Large intestine (tissue), 3 donors: ENCODE measurements around the gene CDON. TPM values are rescaled to one million over a fixed set of nuclear protein-coding genes. Genes with fewer than 3 reads are reported as not detected.

Source experiments
- DNase-seq, 2 donors: peaks; one replicate each; pipeline versions ENCODE4 v3.0.0 to v3.0.0-alpha.2; 2013
- H3K27ac ChIP-seq: one replicate; pipeline ENCODE4 v1.5.1; 2013; ENCODE audit warnings: low read length
- H3K27me3 ChIP-seq: 2 replicates; pipeline ENCODE4 v1.6.1; 2013; ENCODE audit warnings: low read length; ENCODE audit not compliant: control insufficient read depth, insufficient read depth
- H3K36me3 ChIP-seq: 2 replicates; pipeline ENCODE4 v1.6.1; 2013; ENCODE audit warnings: low read length; ENCODE audit not compliant: control insufficient read depth, insufficient read depth
- H3K4me1 ChIP-seq: one replicate; pipeline ENCODE4 v1.6.1; 2013; ENCODE audit warnings: low read length; ENCODE audit not compliant: control insufficient read depth, insufficient read depth
- H3K4me3 ChIP-seq: one replicate; pipeline ENCODE4 v1.5.1; 2013; ENCODE audit warnings: low read length
- H3K9me3 ChIP-seq: one replicate; pipeline ENCODE4 v1.6.1; 2013; ENCODE audit warnings: mild to moderate bottlenecking, low read depth, low read length, moderate library complexity; ENCODE audit not compliant: control insufficient read depth
- WGBS: methylation state at CpG from one replicate; pipeline ENCODE4 v1.1.5; 2013; ENCODE audit warnings: low lambda C conversion rate; ENCODE audit not compliant: insufficient coverage; 5-methylcytosine and 5-hydroxymethylcytosine counted together
- polyA plus RNA-seq: library from polyadenylated mRNA; unstranded; fragments of 120-200 nt; gene quantifications from one replicate; pipeline ENCODE4 v1.2.1, GENCODE V29; 2013

CDON gene
- polyA plus RNA-seq, 1 donor: 22.8 TPM

DNA sequence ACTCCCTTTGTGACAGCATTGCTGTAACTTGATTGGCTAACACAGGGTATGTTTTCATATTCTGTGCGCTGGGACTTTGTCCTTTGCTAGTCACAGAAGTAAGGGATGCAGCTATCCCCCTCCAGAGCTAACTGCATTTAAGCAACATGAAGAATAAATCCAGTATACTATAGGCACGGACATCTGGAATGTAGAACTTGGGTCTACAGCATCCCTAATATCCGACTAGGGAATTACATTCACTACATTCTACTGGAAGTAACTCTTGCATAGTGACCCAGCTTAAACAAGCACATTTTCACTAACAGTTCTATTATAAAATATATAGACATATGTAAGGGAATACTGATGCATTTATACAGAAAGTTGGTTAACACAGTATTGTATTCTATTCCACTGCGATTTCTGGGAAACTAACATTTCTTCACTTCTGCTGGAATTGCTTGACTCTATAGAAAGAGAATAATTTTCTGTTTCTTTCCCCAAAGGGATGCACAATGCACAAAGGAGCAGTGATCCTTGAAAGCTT lies 103.7 kb downstream of the CDON start:
- no peaks in the 10 kb centered on the region for H3K27me3 ChIP-seq
- H3K36me3 ChIP-seq: peaks cover 33% of the 10 kb centered on the region
- no peak overlapping the region for H3K4me3 ChIP-seq
- no peaks in the 10 kb centered on the region for H3K4me1 ChIP-seq
- no peaks in the 10 kb centered on the region for H3K9me3 ChIP-seq
- WGBS: 100% methylated on average over 1 of the region's 4 CpGs
- no peak for DNase-seq
- H3K27ac ChIP-seq: no peak overlapping the region

GRCh38 chr11:125957618-125958332 lies 104.9 kb downstream of the CDON start:
- no peak overlapping the region for H3K4me3 ChIP-seq
- H3K4me1 ChIP-seq: no peaks in the 10 kb centered on the region
- peaks cover 33% of the 10 kb centered on the region for H3K36me3 ChIP-seq
- H3K27ac ChIP-seq: no peak overlapping the region
- no peaks in the 10 kb centered on the region for H3K9me3 ChIP-seq
- H3K27me3 ChIP-seq: no peaks in the 10 kb centered on the region
- DNase-seq: no peak
- WGBS: 90% methylated on average over 2 of the region's 14 CpGs

GRCh38 chr11:125956391-125957134 lies 106.1 kb downstream of the CDON start:
- WGBS: 97% methylated on average over 6 of the region's 22 CpGs
- no peaks in the 10 kb centered on the region for H3K4me1 ChIP-seq
- no peak for DNase-seq
- H3K9me3 ChIP-seq: no peaks in the 10 kb centered on the region
- no peak overlapping the region for H3K4me3 ChIP-seq
- H3K27ac ChIP-seq: no peak overlapping the region
- H3K27me3 ChIP-seq: no peaks in the 10 kb centered on the region
- peaks cover 28% of the 10 kb centered on the region for H3K36me3 ChIP-seq

DNA sequence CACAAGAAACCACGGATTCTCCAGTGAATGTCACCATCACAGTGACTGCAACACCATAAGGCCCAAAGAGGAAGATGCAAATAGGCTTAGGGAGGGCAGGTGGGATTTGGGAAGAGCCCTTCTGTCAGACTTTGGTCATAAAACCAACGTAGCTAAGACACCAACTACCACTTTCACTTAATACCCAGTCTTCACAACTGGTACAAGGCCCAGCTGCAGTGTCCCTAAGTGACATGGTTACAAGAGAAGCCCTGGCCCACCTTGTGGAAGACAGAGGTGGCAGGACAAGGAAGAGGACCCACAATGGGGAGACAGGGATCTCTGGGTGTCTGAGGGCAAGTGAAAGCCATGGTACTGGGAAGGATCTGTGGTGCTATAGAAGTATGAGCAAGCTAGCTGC lies 106.8 kb downstream of the CDON start:
- H3K36me3 ChIP-seq: peaks cover 23% of the 10 kb centered on the region
- no peak overlapping the region for H3K27ac ChIP-seq
- no peak for DNase-seq
- no peak overlapping the region for H3K4me3 ChIP-seq
- no peaks in the 10 kb centered on the region for H3K4me1 ChIP-seq
- no peaks in the 10 kb centered on the region for H3K27me3 ChIP-seq
- WGBS: no CpG with 5 or more reads among the region's 2 CpGs
- H3K9me3 ChIP-seq: no peaks in the 10 kb centered on the region

DNA sequence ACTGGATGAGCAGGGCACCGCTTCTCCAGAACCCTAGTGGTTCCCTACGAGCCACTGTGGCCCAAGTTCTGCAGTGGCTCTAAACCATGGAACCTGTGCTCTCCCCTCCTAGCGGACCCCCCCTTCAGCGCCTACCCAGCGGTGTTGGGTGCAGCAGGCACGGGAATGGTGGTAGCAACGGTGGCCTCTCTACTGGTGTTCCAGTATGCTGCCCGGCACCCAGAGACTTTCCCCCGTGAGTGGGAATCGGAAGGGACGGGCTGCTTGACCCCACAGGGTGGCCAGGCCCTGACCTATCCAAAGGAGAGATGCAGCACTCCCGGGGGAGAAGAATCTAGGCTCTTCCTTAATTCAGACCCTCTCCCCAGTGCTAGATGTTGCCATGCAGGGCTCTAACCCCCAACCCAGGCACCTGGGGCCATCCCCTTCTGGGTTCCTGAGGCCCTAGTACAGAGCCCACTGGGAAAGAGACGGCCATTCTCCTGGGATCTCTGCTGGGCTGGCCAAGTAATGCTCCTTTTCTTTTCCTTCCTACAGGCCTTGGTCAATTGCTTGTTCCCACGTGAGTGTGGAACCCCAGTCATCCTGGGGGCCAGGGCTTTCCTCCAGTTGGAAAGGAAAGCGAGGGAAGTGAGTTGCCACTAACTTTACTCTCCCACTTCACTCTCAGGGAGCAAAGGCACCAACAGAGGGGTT lies 107.6 kb downstream of the CDON start:
- WGBS: no CpG with 5 or more reads among the region's 15 CpGs
- Histone ChIP-seq H3K9me3 (no peaks in the 10 kb centered on the region), H3K4me1 (no peaks in the 10 kb centered on the region), H3K27me3 (no peaks in the 10 kb centered on the region), H3K27ac (no peak overlapping the region), H3K4me3 (no peak overlapping the region), H3K36me3 (peaks cover 18% of the 10 kb centered on the region)
- no peak for DNase-seq

- WGBS: 90% methylated on average over 2 of the region's 21 CpGs
These were observed 108.3 kb downstream of the CDON start for GRCh38 chr11:125954123-125954944.

GRCh38 chr11:125953401-125953935 lies 109.2 kb downstream of the CDON start:
- Histone ChIP-seq H3K27ac (no peak overlapping the region), H3K27me3 (no peaks in the 10 kb centered on the region), H3K36me3 (peaks cover 16% of the 10 kb centered on the region), H3K4me1 (no peaks in the 10 kb centered on the region), H3K4me3 (no peak overlapping the region), H3K9me3 (no peaks in the 10 kb centered on the region)
- WGBS: no CpG with 5 or more reads among the region's 20 CpGs
- no peak for DNase-seq

More at GRCh38 chr11:125954123-125954944, 108.3 kb downstream of the CDON start:
- Histone ChIP-seq H3K4me1 (no peaks in the 10 kb centered on the region), H3K27me3 (no peaks in the 10 kb centered on the region), H3K36me3 (peaks cover 16% of the 10 kb centered on the region), H3K9me3 (no peaks in the 10 kb centered on the region), H3K4me3 (no peak overlapping the region), H3K27ac (no peak overlapping the region)
- DNase-seq: no peak

GRCh38 chr11:125952973-125953372 lies 109.7 kb downstream of the CDON start:
- H3K4me3 ChIP-seq: no peak overlapping the region
- no peak overlapping the region for H3K27ac ChIP-seq
- H3K4me1 ChIP-seq: no peaks in the 10 kb centered on the region
- no peaks in the 10 kb centered on the region for H3K9me3 ChIP-seq
- WGBS: no CpG with 5 or more reads among the region's 7 CpGs
- no peaks in the 10 kb centered on the region for H3K27me3 ChIP-seq
- no peak for DNase-seq
- peaks cover 13% of the 10 kb centered on the region for H3K36me3 ChIP-seq

DNA sequence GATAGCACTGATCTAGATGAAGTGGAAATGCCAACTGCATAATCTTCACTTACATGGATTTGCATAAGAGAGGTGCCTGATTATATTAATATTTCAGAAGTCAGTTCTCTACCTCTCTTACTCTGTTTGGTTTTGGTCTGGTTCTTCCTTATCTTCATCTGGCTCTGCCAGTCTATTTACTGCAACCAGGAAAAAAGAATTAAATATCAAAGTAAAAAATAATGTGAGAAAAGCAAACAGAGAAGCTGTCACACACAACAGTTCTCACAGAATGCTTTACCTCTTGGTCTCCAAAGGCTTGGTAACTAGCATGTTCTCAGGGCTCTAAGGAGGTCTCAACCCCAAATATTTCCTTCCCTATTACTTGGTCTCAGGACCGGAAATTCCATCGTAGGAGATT lies 110.1 kb downstream of the CDON start:
- WGBS: no CpG with 5 or more reads among the region's 2 CpGs
- Histone ChIP-seq H3K27me3 (no peaks in the 10 kb centered on the region), H3K36me3 (peaks cover 13% of the 10 kb centered on the region), H3K27ac (no peak overlapping the region), H3K9me3 (no peaks in the 10 kb centered on the region), H3K4me1 (no peaks in the 10 kb centered on the region), H3K4me3 (no peak overlapping the region)
- no peak for DNase-seq
